ENCODE results near the gene MAPK14. TPM values are rescaled to one million over a fixed set of nuclear protein-coding genes. Genes with fewer than 3 reads are reported as not detected.

MAPK14 gene
- total and polyA plus RNA-seq, 5 donors from 2014 or later: 44.6 to 65.0 (median 53.8) TPM

- ATAC-seq (ENCODE audit: low read depth in 2 of 2): no peak
- peaks cover 23% of the 10 kb centered on the region for H3K36me3 Mint-ChIP-seq
Observed at GRCh38 chr6:36064770-36065396, 37.3 kb downstream of the MAPK14 start.

GRCh38 chr6:36065916-36066315 is 38.3 kb downstream of the MAPK14 start:
- Histone ChIP-seq H3K27me3 (ENCODE audit: control insufficient read depth, insufficient read depth, low read length) (no peaks in the 10 kb centered on the region), H3K9me3 (ENCODE audit: control insufficient read depth in 2 of 2, low read length in 2 of 2) (no peaks in the 10 kb centered on the region), H3K27ac (ENCODE audit: insufficient read depth, low read length, poor library complexity, severe bottlenecking) (no peak overlapping the region), H3K36me3 (ENCODE audit: control insufficient read depth, insufficient read depth, low read length) (peaks cover 7% of the 10 kb centered on the region), H3K4me3 (ENCODE audit: low read depth, low read length) (no peak overlapping the region), H3K4me1 (ENCODE audit: control insufficient read depth, insufficient read depth, low read length, poor library complexity, severe bottlenecking) (peaks cover 10% of the 10 kb centered on the region)
- ATAC-seq (ENCODE audit: low read depth in 2 of 2) (no peak), DNase-seq (no peak)
- H3K27me3 Mint-ChIP-seq: no peaks in the 10 kb centered on the region
- no peak overlapping the region for H3K4me3 Mint-ChIP-seq
- H3K27ac Mint-ChIP-seq: peak overlapping the region in 2 of 3 donors; percentile 3 to 62
- H3K4me1 Mint-ChIP-seq: peaks cover 51 to 71% (median 66%) of the 10 kb centered on the region in 4 donors
- peaks cover 13% of the 10 kb centered on the region for H3K36me3 Mint-ChIP-seq
- H3K9me3 Mint-ChIP-seq: peaks cover 0 to 2% (median 0%) of the 10 kb centered on the region in 7 donors

More at GRCh38 chr6:36064770-36065396, 37.3 kb downstream of the MAPK14 start:
- Histone ChIP-seq H3K27me3 (ENCODE audit: control insufficient read depth, insufficient read depth, low read length) (no peaks in the 10 kb centered on the region), H3K4me3 (ENCODE audit: low read depth, low read length) (no peak overlapping the region), H3K36me3 (ENCODE audit: control insufficient read depth, insufficient read depth, low read length) (peaks cover 16% of the 10 kb centered on the region), H3K4me1 (ENCODE audit: control insufficient read depth, insufficient read depth, low read length, poor library complexity, severe bottlenecking) (peaks cover 10% of the 10 kb centered on the region), H3K9me3 (ENCODE audit: control insufficient read depth in 2 of 2, low read length in 2 of 2) (no peaks in the 10 kb centered on the region), H3K27ac (ENCODE audit: insufficient read depth, low read length, poor library complexity, severe bottlenecking) (no peak overlapping the region)
- peak overlapping the region in 1 of 4 donors; percentile 28 for H3K4me3 Mint-ChIP-seq
- peaks cover 0 to 2% (median 0%) of the 10 kb centered on the region in 7 donors for H3K9me3 Mint-ChIP-seq
- no peak for DNase-seq
- H3K4me1 Mint-ChIP-seq: peaks cover 50 to 72% (median 60%) of the 10 kb centered on the region in 4 donors
- peak overlapping the region; percentile 26 to 62 (median 32) for H3K27ac Mint-ChIP-seq
- no peaks in the 10 kb centered on the region for H3K27me3 Mint-ChIP-seq

GRCh38 chr6:36066817-36067216 is 39.2 kb downstream of the MAPK14 start:
- Histone ChIP-seq H3K27ac (ENCODE audit: insufficient read depth, low read length, poor library complexity, severe bottlenecking) (no peak overlapping the region), H3K4me1 (ENCODE audit: control insufficient read depth, insufficient read depth, low read length, poor library complexity, severe bottlenecking) (peaks cover 10% of the 10 kb centered on the region), H3K9me3 (ENCODE audit: control insufficient read depth in 2 of 2, low read length in 2 of 2) (no peaks in the 10 kb centered on the region), H3K27me3 (ENCODE audit: control insufficient read depth, insufficient read depth, low read length) (no peaks in the 10 kb centered on the region), H3K36me3 (ENCODE audit: control insufficient read depth, insufficient read depth, low read length) (peaks cover 3% of the 10 kb centered on the region), H3K4me3 (ENCODE audit: low read depth, low read length) (no peak overlapping the region)
- peak overlapping the region in 2 of 3 donors; percentile 3 to 62 for H3K27ac Mint-ChIP-seq
- H3K27me3 Mint-ChIP-seq: no peaks in the 10 kb centered on the region
- peaks cover 51 to 70% (median 67%) of the 10 kb centered on the region in 4 donors for H3K4me1 Mint-ChIP-seq
- ATAC-seq (ENCODE audit: low read depth in 2 of 2) (no peak), DNase-seq (no peak)
- H3K9me3 Mint-ChIP-seq: peaks cover 0 to 2% (median 0%) of the 10 kb centered on the region in 7 donors
- peaks cover 8% of the 10 kb centered on the region for H3K36me3 Mint-ChIP-seq
- no peak overlapping the region for H3K4me3 Mint-ChIP-seq

GRCh38 chr6:36067374-36068011 is 39.9 kb downstream of the MAPK14 start:
- peaks cover 10% of the 10 kb centered on the region for H3K4me1 ChIP-seq (ENCODE audit: control insufficient read depth, insufficient read depth, low read length, poor library complexity, severe bottlenecking)
- H3K9me3 ChIP-seq (ENCODE audit: control insufficient read depth in 2 of 2, low read length in 2 of 2): no peaks in the 10 kb centered on the region
- no peak overlapping the region for H3K27ac ChIP-seq (ENCODE audit: insufficient read depth, low read length, poor library complexity, severe bottlenecking)
- Mint-ChIP-seq H3K4me3 (no peak overlapping the region), H3K27ac (peak overlapping the region; percentile 18 to 83 (median 43)), H3K36me3 (peaks cover 11% of the 10 kb centered on the region), H3K4me1 (peaks cover 51 to 76% (median 71%) of the 10 kb centered on the region in 4 donors), H3K9me3 (peaks cover 0 to 2% (median 0%) of the 10 kb centered on the region in 7 donors), H3K27me3 (no peaks in the 10 kb centered on the region)
- no peak for DNase-seq
- peaks cover 3% of the 10 kb centered on the region for H3K36me3 ChIP-seq (ENCODE audit: control insufficient read depth, insufficient read depth, low read length)
- H3K27me3 ChIP-seq (ENCODE audit: control insufficient read depth, insufficient read depth, low read length): no peaks in the 10 kb centered on the region
- no peak overlapping the region for H3K4me3 ChIP-seq (ENCODE audit: low read depth, low read length)
- no peak for ATAC-seq (ENCODE audit: low read depth in 2 of 2)

GRCh38 chr6:36068012-36068392 is 40.4 kb downstream of the MAPK14 start:
- H3K27me3 ChIP-seq (ENCODE audit: control insufficient read depth, insufficient read depth, low read length): no peaks in the 10 kb centered on the region
- H3K4me1 Mint-ChIP-seq: peaks cover 54 to 78% (median 70%) of the 10 kb centered on the region in 4 donors
- peak overlapping the region; percentile 18 to 83 (median 43) for H3K27ac Mint-ChIP-seq
- no peaks in the 10 kb centered on the region for H3K9me3 ChIP-seq (ENCODE audit: control insufficient read depth in 2 of 2, low read length in 2 of 2)
- no peak overlapping the region for H3K4me3 Mint-ChIP-seq
- DNase-seq: no peak
- H3K36me3 Mint-ChIP-seq: peaks cover 11% of the 10 kb centered on the region
- H3K4me1 ChIP-seq (ENCODE audit: control insufficient read depth, insufficient read depth, low read length, poor library complexity, severe bottlenecking): peaks cover 10% of the 10 kb centered on the region
- H3K4me3 ChIP-seq (ENCODE audit: low read depth, low read length): no peak overlapping the region
- H3K27ac ChIP-seq (ENCODE audit: insufficient read depth, low read length, poor library complexity, severe bottlenecking): no peak overlapping the region
- H3K27me3 Mint-ChIP-seq: no peaks in the 10 kb centered on the region
- ATAC-seq (ENCODE audit: low read depth in 2 of 2): no peak
- H3K9me3 Mint-ChIP-seq: peaks cover 0 to 2% (median 0%) of the 10 kb centered on the region in 7 donors
- H3K36me3 ChIP-seq (ENCODE audit: control insufficient read depth, insufficient read depth, low read length): no peaks in the 10 kb centered on the region

DNA sequence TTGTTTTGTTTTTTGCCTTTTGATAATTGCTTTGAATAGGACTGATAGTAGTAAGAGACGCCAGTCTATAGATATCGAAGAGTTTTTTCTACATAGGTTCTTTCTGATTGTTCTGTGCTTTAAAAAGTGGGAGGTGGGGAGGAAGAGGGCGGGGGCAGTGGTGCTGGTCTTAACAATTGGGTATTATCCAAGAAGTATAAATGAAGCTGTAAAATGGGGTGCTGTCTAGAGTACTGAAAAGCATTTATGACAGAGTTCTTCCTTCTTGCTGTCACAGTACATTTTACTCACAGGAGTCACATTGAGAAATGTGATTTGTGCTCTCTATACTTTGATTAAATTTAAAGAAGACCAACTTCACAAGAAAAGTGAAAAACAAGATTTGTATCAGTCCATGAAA is 41.0 kb downstream of the MAPK14 start:
- H3K9me3 ChIP-seq (ENCODE audit: control insufficient read depth in 2 of 2, low read length in 2 of 2): no peaks in the 10 kb centered on the region
- no peak overlapping the region for H3K4me3 ChIP-seq (ENCODE audit: low read depth, low read length)
- H3K36me3 Mint-ChIP-seq: peaks cover 11% of the 10 kb centered on the region
- H3K4me1 ChIP-seq (ENCODE audit: control insufficient read depth, insufficient read depth, low read length, poor library complexity, severe bottlenecking): peaks cover 10% of the 10 kb centered on the region
- H3K36me3 ChIP-seq (ENCODE audit: control insufficient read depth, insufficient read depth, low read length): peaks cover 5% of the 10 kb centered on the region
- H3K27ac Mint-ChIP-seq: peak overlapping the region; percentile 18 to 45 (median 21)
- peaks cover 56 to 74% (median 69%) of the 10 kb centered on the region in 4 donors for H3K4me1 Mint-ChIP-seq
- no peaks in the 10 kb centered on the region for H3K27me3 ChIP-seq (ENCODE audit: control insufficient read depth, insufficient read depth, low read length)
- no peaks in the 10 kb centered on the region for H3K27me3 Mint-ChIP-seq
- H3K9me3 Mint-ChIP-seq: peaks cover 0 to 2% (median 0%) of the 10 kb centered on the region in 7 donors
- no peak overlapping the region for H3K27ac ChIP-seq (ENCODE audit: insufficient read depth, low read length, poor library complexity, severe bottlenecking)
- ATAC-seq (ENCODE audit: low read depth in 2 of 2): no peak
- no peak for DNase-seq
- H3K4me3 Mint-ChIP-seq: peak overlapping the region in 1 of 4 donors; percentile 15

DNA sequence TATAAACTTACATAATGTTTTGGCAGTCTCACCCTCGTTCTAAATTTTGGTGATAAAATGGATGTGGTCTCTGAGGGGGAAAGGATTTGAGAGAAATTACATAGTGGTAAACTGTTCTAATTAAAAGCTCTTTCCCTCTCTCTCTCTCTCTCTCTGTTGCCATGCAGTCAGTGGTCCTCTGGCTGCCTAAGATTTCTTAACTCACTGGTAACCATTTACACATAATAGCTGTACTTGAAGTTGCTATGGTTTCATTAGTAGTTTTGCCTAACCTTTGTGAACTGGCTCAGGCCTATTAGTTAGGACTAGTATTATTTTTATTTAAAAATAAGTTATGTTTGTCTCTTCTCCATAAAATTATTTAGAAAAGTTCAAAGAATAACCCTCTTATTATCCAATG is 42.0 kb downstream of the MAPK14 start:
- no peak for DNase-seq
- Mint-ChIP-seq H3K36me3 (peaks cover 8% of the 10 kb centered on the region), H3K27ac (peak overlapping the region in 2 of 3 donors; percentile 6 to 18), H3K9me3 (peaks cover 0 to 2% (median 0%) of the 10 kb centered on the region in 7 donors), H3K4me3 (no peak overlapping the region), H3K27me3 (no peaks in the 10 kb centered on the region), H3K4me1 (peaks cover 56 to 69% (median 65%) of the 10 kb centered on the region in 4 donors)
- Histone ChIP-seq H3K9me3 (ENCODE audit: control insufficient read depth in 2 of 2, low read length in 2 of 2) (no peaks in the 10 kb centered on the region), H3K36me3 (ENCODE audit: control insufficient read depth, insufficient read depth, low read length) (peaks cover 7% of the 10 kb centered on the region), H3K27me3 (ENCODE audit: control insufficient read depth, insufficient read depth, low read length) (no peaks in the 10 kb centered on the region), H3K4me3 (ENCODE audit: low read depth, low read length) (no peak overlapping the region), H3K27ac (ENCODE audit: insufficient read depth, low read length, poor library complexity, severe bottlenecking) (no peak overlapping the region), H3K4me1 (ENCODE audit: control insufficient read depth, insufficient read depth, low read length, poor library complexity, severe bottlenecking) (peaks cover 9% of the 10 kb centered on the region)
- no peak for ATAC-seq (ENCODE audit: low read depth in 2 of 2)
